HCEC 1CT (cell line): ENCODE results near the gene SLC12A7.
"Not testable (repeated sequence)": the region's sequence is repeated elsewhere in the genome, so short reads cannot be mapped to it uniquely, and the experiment has no call there.

Source experiments
- DNase-seq: peaks from one replicate; pipeline ENCODE4 v3.0.0-alpha.2; 2017

The SLC12A7 gene

DNA sequence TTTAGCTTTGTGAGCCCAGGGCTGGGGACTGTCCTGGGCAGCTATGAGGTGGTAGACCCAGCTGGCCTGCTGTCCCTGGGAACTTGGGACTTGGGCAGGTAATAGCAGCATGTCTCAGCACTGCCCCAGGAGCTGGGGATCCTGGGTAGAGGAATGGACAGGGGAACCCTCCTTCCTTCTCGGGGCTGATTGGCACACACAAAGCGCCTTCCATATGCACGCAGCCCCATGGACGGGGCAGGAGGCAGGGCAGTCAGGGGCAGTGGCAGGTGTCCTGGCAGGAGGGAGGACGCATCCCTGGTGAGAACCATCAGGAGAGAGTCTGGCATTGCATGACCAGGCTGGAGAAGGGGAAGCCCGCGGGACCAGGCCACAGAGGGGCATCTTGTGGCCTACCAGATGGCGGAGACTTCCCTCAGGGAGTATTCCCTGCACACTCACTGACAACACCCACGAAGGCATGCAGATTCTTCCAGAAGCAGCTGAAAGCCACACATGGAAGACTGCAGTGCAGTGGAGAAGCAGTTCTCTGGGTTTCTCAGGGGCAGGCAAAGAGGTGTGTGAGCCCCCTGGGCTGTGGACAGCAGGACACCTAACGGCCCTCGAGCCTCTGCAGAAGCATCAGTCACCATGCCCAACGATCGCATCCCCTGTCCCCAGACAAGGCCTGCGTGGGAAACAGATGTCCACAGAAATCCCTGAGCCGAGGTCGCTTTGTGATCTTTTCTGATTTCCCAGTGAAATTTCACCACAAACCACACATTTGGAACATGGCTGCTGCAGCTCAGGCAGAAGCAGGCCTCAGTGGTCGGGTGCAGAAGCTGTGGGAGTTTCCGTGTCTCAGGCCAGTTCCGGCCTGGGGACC lies 110.2 kb downstream of the SLC12A7 start:
- DNase-seq = no peak

DNA sequence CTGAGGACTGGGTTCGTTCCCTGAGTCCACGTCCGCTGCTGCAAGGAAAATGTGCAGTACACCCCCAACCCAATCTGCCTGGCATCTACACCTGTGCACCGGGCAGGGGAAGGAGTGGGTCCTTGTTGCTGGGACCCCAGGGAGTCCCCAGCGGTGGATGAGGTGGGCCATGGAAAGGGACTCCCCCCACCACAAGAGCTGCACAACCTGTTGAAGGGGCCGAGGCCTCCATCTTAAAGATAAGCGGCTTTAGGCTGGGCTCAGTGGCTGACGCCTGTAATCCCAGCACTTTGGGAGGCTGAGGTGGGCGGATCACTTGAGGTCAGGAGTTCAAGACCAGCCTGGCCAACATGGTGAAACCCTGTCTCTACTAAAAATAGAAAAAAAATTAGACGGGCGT lies 111.0 kb downstream of the SLC12A7 start:
- not testable (repeated sequence) for DNase-seq
